ENCODE results near the gene RNF2.
A peak's percentile ranks its signal among the peaks of the same experiment; 100 is the strongest.

Gene RNF2

DNA sequence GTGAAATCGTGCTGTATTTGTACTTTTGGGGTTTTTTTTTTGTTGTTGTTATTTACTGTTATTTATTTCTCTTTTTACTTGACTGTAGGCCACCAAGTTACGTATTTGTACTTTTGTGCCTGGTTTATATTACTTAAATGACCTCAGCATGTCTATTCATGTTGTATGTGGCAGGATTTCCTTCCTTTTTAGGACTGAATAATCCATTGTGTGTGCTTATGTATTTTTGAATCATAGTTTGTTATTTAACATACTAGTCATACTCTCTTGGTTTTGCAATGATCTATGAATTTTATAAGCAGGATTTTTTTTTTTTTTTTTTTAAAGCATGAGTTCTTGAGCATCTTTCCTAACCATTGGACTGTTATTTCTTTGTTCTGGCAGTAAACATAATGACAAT, 51.2 kb downstream of the RNF2 start:
- no peak for DNase-seq (ENCODE audit: low spot score)

DNA sequence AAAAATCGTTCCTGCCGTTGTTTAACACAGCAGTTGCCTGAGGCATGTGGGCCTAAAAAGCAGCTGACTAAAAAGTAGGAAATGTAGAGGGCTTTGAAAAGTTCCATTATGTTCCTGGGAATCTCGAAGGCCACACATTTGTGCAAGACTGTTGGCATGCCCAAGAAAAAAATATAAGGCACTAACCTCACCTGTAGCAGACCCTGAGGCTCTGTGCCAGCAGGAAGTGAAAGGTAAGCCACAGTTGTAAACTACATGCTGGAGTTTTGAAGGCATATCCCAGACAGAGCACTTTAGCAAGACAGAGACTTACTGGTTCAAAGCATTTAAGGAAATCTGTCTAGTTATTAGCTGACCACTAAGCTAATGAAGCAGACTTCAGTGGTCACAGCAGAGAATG, 58.7 kb downstream of the RNF2 start:
- DNase-seq (ENCODE audit: low spot score): no peak

DNA sequence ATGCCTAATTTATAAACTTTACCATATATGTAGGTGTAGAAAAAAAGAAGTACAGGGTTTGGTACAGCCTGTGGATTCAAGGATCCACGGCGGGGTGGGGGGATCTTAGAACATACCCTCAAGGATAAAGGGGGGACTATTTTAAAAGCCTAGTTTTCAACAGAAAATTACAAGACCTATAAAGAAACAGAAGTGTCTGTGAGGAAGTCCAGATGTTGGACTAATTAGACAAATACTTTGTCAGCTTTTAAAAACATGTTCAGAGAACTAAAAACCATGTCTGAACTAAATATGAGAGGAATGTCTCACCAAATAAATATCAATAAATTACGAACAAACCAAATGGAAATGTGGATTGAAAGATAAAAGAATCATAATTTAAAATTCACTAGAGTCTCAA, 59.8 kb downstream of the RNF2 start:
- DNase-seq (ENCODE audit: low spot score): no peak

DNA sequence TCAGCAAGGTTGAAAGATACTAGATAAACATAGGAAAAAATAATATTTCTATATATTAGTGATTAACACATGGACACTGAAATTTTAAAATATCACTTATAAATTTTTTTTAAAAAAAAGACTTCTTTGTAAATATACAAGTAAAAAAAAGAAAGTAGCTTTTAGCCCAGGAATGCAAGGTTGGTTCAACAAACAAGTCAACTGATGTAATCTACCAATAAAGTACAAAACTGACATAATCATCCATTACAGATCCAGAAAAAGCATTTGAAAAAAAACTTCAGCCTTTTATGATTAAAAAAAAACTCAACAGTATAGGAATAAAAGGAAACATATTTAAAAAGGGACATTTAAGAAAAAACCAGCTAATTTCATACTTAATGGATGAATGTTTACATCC, 63.0 kb downstream of the RNF2 start:
- no peak for DNase-seq (ENCODE audit: low spot score)

DNA sequence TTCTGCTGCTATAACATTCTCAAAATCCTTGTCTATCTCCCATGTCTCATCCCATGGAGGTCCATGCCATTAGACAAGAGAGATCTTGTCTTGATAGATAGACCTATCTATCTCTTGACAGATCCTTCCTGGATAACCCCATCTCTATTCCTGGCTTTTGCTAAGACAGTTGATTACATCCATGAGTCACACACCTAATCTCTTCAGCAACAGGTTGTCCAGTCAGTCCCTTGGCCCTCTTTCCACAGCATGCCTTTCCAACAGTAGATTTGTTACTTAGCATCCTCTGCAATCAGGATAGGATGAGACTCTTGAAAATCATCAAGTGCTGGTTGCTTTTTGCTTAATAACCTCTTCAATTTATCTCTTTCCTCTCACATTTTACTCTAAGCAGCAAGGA, 64.8 kb downstream of the RNF2 start:
- DNase-seq (ENCODE audit: low spot score): no peak

DNA sequence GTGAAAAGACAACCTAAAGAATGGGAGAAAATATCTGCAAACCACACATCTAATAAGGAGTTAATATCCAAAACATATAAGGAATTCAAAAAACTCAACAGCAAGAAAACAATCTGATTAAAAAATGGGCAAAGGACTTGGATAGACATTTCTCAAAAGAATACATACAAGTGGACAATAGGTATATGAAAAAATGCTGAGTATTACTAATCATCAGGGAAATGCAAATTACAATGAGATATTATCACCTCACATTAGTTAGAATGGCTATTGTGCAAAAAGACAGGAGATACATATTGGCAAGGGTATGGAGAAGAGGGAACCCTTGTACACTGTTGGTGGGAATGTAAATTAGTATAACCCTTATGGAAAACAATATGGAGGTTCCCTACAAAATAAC, 66.5 kb downstream of the RNF2 start:
- DNase-seq (ENCODE audit: low spot score): no peak

DNA sequence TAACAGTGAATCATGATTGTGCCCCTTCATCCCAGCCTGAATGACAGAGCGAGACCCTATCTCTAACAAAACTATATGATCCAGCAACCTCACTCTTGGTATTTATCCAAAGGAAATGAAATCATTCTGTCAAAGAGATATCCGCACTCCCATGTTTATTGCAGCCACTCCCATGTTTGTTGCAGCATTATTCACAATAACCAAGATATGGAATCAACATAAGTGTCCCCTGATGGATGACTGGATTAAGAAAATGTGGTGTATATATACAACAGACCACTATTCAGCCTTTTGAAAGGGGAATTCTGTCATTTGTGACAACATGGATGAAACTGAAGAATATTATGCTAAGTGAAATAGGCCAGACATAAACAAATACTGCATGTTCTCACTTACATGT, 67.0 kb downstream of the RNF2 start:
- DNase-seq (ENCODE audit: low spot score): no peak

DNA sequence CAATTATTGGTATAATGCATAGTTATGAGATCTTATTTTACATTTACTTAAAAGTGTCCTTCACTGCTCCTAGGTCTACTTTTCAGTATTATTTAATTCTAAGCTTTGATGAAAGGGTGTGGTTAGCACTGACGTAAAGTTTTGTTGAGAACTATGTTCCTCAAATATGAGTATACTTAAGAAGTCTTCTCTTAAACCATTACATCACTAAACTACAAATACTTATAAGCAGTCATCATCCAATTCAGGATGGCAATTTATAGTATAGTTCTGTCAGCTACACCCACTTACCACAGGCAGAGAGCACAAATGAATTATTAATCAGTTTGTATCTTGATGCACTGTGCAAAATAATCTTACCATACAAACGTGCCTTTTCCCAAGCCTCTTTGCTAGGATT, 84.3 kb downstream of the RNF2 start:
- DNase-seq (ENCODE audit: low spot score): no peak

DNA sequence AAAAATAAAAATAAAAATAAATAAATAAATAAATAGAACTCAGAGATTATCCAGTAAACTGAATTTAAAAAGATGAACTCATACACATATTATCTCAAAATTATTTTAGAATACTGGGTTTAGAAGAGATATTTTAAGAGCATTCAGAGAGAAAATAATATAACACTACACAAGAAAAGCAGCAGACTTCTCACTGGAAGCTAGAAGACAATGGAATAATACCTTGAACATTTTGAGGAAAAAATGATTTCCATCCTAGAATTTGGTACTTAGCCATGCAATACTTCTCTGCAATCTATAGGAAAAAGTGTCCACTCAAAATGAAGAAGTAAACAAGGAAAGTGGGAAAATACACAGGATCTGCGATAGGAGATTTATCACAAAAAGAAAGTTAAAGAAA, 87.2 kb downstream of the RNF2 start:
- DNase-seq (ENCODE audit: low spot score): no peak

DNA sequence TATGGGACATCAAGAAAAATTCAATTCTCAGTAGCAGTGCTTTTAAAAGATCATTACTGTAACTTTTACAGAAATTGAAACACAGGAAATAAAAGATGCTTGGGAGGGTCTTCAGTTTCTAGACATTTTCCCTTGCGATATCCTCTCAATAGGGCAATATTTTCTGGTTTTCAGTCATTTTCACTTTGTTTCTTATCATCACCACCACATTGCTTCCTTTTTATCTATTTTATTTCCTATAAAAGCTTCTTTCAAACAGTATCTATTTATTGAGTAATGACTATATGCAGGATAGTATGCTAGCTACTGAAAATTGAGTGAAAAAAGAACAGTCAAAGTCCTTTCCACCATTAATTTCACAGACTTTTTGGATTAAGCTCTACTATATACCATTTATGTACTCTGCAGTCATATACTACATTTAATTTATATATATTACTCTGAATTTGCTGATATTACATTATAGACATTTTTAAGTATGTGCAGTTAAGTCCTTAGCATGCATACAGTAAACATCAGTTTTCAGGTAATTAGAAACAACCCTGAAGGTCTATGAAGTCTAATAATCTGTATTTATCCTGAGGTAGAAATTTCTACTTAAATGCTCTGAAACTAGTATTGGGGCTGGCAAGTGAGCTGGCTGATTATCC, 92.7 kb downstream of the RNF2 start:
- DNase-seq (ENCODE audit: low spot score): no peak

DNA sequence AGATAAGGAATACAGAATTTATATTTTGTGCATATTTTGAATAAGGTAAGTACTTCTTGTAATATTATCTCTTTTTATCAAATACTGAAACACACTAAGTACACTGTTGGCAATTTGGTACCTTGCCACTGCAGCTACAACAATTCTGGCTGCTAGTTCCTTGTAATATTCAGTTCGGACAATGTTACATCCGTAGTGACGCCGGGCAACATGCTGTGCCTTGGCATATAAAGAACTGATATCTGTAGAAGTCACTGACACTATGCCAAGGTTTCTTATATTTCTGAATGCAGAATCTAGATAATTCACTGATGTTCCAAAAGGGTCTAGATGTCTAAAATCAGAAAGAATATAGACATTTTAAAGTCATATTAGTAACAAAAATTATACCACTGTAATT, 93.9 kb downstream of the RNF2 start:
- no peak for DNase-seq (ENCODE audit: low spot score)

DNA sequence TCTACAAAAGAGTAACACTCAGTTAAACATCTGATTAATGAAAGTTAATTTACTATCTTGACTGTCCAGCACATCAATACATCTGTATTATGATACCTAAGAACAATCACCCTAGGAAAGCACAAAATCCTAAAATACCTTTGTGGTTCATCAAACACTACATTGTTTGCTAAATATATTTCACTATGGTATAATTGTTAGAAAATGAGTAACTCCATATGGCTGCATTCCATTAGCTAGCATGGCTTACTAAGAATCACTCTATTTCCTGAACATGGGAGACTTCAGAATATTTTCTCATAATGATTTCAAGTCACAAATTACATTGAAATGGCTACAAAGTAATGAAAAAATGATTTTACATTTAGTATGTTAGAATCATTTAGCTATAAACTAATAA, 98.9 kb downstream of the RNF2 start:
- DNase-seq (ENCODE audit: low spot score): peak; percentile 3

DNA sequence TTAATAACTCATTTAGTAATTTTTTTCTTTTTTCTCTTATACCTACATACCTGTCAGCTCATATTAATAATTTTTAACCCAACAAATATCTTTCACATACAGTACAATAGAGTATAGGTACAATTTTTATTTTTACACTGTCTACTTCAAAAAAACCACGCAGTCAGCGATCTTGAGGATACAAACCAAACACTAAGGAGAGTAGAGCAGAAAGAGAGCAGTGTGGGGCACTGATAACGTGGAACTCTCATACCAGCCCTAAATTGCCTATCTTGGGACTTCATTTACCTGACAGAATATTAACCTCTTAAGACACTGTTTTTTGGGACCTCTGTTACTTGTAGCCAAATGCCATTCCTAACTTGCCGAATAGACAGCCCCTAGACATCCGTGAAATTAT, 105.9 kb downstream of the RNF2 start:
- no peak for DNase-seq (ENCODE audit: low spot score)
